Fibroblast of lung (primary cell): ENCODE measurements around the gene WDR27. TPM values are rescaled to one million over a fixed set of nuclear protein-coding genes. Genes with fewer than 3 reads are reported as not detected.

Experiments
- DNase-seq, 2 donors: peaks; one replicate each; pipeline versions ENCODE4 v3.0.0 to v3.0.0-alpha.2; 2010; ENCODE audit warnings: low read depth in 2 of 2
- H2AFZ ChIP-seq: 2 replicates; pipeline ENCODE4 v1.5.1; 2012; ENCODE audit warnings: low read length, control low read depth, inconsistent platforms
- H3K27ac ChIP-seq: 2 replicates; pipeline ENCODE4 v1.5.1; 2011; ENCODE audit warnings: low read length, control low read depth; ENCODE audit not compliant: insufficient read depth
- H3K27me3 ChIP-seq: 2 replicates; pipeline ENCODE4 v1.5.1; 2011; ENCODE audit warnings: mild to moderate bottlenecking, low read length; ENCODE audit not compliant: control insufficient read depth, insufficient read depth
- H3K36me3 ChIP-seq: 2 replicates; pipeline ENCODE4 v1.5.1; 2011; ENCODE audit warnings: low read length; ENCODE audit not compliant: control insufficient read depth, insufficient read depth
- H3K4me1 ChIP-seq: 2 replicates; pipeline ENCODE4 v1.5.1; 2011; ENCODE audit warnings: low read length; ENCODE audit not compliant: control insufficient read depth, insufficient read depth; ENCODE audit errors: extremely low read depth
- H3K4me2 ChIP-seq: 2 replicates; pipeline ENCODE4 v1.5.1; 2011; ENCODE audit warnings: low read length, control low read depth; ENCODE audit not compliant: insufficient read depth; ENCODE audit errors: extremely low read depth
- H3K4me3 ChIP-seq, 4 experiments: fragments of 200-600 bp in 1 of 4; sonication (generic) in 1 of 4; replicated peaks in 1 of 4; 2 replicates each; pipeline ENCODE4 v1.5.1; 2011 to 2016; ENCODE audit warnings: low read length in 4 of 4, low read depth in 3 of 4, mild to moderate bottlenecking in 3 of 4, control low read depth in 2 of 4, inconsistent platforms in 1 of 4, mixed read lengths in 1 of 4; ENCODE audit not compliant: insufficient read depth in 1 of 4; ENCODE audit errors: control extremely low read depth in 1 of 4
- H3K79me2 ChIP-seq: 2 replicates; pipeline ENCODE4 v1.5.1; 2012; ENCODE audit warnings: mild to moderate bottlenecking, low read length, inconsistent platforms; ENCODE audit not compliant: control insufficient read depth, insufficient read depth
- H3K9ac ChIP-seq: 2 replicates; pipeline ENCODE4 v1.5.1; 2011; ENCODE audit warnings: mild to moderate bottlenecking, low read length, control low read depth; ENCODE audit not compliant: insufficient read depth
- H3K9me3 ChIP-seq: 2 replicates; pipeline ENCODE4 v1.5.1; 2012; ENCODE audit warnings: low read depth, low read length; ENCODE audit not compliant: control insufficient read depth, insufficient read depth
- H4K20me1 ChIP-seq: 2 replicates; pipeline ENCODE4 v1.5.1; 2011; ENCODE audit warnings: low read length; ENCODE audit not compliant: control insufficient read depth, insufficient read depth; ENCODE audit errors: extremely low read depth
- EZH2 ChIP-seq: IDR thresholded peaks from 2 replicates; pipeline ENCODE4 v1.5.1; 2012; ENCODE audit warnings: low read length, control low read depth, mild to moderate bottlenecking; ENCODE audit errors: missing control alignments
- polyA plus RNA-seq, 2 donors: library from polyadenylated mRNA; depleted of rRNA in 1 of 2; stranded (reverse) in 1 of 2; unstranded in 1 of 2; fragments of >200 nt; gene quantifications; 2 replicates each; pipeline ENCODE4 v1.2.1, GENCODE V29; 2011 to 2012; ENCODE audit warnings: missing spikeins in 1 of 2
- total RNA-seq: library from RNA; depleted of rRNA; stranded (reverse); fragments of >200 nt; gene quantifications from 2 replicates; pipeline ENCODE4 v1.2.1, GENCODE V29; 2014
- TF ChIP-seq, protein P1 (sequence below), 2 donors: IDR thresholded peaks in 1 of 2; conservative IDR thresholded peaks in 1 of 2; 1 replicate in 1 of 2; 2 replicates in 1 of 2; pipeline ENCODE4 v1.5.1; 2011 to 2012; ENCODE audit warnings: low read length in 2 of 2, control low read depth in 1 of 2, inconsistent platforms in 1 of 2, low read depth in 1 of 2, mild to moderate bottlenecking in 1 of 2

WDR27 gene
- total and polyA plus RNA-seq, 2 donors (not counting 1 experiment from before 2014, with no cell fraction given), result 8.8 to 23.3 TPM

DNA sequence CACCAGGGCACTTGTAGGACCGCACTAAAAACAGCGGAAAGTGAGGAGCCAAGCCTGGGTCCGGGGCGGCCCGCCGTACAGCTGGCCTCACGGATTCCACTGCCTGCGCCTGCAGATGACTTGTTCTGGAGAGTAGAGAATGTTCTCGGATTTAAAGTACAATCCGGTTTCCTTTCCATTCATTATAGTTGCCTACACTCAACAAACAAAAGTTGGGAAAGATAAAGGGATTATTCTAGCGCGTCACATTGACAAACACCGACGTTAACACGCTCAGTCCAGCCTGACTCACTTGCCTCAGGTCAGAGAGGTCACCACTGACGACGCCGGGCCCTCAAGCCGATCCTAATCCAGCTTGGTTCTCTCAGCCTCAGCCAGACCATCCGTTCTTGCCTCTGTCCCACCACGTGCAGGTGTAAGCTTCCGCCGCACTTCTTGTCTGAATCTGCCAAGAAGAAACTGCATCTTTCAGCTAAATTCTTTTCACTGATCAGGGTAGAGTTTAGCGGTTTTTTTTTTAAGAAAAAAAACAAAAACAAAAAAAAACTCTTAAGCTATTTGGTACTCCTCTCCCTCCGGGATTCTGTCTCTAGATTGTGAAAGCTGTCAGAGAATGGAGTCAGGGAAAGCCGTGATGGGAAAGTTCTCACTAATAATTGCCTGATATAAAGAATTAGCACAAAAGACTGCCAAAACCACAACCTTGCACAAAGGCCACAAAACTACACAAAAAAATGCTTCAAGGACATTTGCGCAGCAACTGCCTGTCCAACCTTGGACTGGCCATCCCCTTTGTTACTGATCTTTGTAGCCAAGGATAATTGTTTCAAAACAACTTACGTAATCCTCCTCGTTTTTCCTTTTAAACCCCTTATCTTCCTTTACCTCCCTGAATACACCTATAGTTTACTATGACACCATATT lies 23.6 kb upstream of the WDR27 start:
- DNase-seq, result peak; percentile 74 to 91
- Histone ChIP-seq H3K4me1 (peaks cover 2% of the 10 kb centered on the region), H3K4me3 (peak overlapping the region; percentile 50 to 61 (median 54)), H3K79me2 (peaks cover 20% of the 10 kb centered on the region), H3K9me3 (no peaks in the 10 kb centered on the region), H4K20me1 (no peaks in the 10 kb centered on the region), H3K27me3 (no peaks in the 10 kb centered on the region), H3K27ac (peak overlapping the region; percentile 87), H3K9ac (peak overlapping the region; percentile 88), H2AFZ (peak overlapping the region; percentile 63), H3K36me3 (no peaks in the 10 kb centered on the region), H3K4me2 (peak overlapping the region; percentile 88)
- no peak for TF ChIP-seq EZH2
- TF ChIP-seq, protein P1, sequence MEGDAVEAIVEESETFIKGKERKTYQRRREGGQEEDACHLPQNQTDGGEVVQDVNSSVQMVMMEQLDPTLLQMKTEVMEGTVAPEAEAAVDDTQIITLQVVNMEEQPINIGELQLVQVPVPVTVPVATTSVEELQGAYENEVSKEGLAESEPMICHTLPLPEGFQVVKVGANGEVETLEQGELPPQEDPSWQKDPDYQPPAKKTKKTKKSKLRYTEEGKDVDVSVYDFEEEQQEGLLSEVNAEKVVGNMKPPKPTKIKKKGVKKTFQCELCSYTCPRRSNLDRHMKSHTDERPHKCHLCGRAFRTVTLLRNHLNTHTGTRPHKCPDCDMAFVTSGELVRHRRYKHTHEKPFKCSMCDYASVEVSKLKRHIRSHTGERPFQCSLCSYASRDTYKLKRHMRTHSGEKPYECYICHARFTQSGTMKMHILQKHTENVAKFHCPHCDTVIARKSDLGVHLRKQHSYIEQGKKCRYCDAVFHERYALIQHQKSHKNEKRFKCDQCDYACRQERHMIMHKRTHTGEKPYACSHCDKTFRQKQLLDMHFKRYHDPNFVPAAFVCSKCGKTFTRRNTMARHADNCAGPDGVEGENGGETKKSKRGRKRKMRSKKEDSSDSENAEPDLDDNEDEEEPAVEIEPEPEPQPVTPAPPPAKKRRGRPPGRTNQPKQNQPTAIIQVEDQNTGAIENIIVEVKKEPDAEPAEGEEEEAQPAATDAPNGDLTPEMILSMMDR (conservative IDR thresholded peaks at IDR 0.05 in 1 of 2, IDR thresholded peaks at IDR 0.05 in 1 of 2; ENCODE audit: low read depth in 1 of 2, low read length in 2 of 2), result no peak

- H2AFZ ChIP-seq, result peak within 1 kb of the TSS; percentile 66
- H3K79me2 ChIP-seq, result peaks cover 24% of the 10 kb centered on the region
- H3K4me2 ChIP-seq, result peak within 1 kb of the TSS; percentile 88
- H3K27me3 ChIP-seq, result no peaks in the 10 kb centered on the region
- H3K4me1 ChIP-seq, result peaks cover 2% of the 10 kb centered on the region
- peak within 1 kb of the TSS; percentile 50 to 97 (median 67) for H3K4me3 ChIP-seq
- H3K9me3 ChIP-seq, result no peaks in the 10 kb centered on the region
- TF ChIP-seq, protein P1 (conservative IDR thresholded peaks at IDR 0.05 in 1 of 2, IDR thresholded peaks at IDR 0.05 in 1 of 2; ENCODE audit: low read depth in 1 of 2, low read length in 2 of 2), result no peak
- no peak for TF ChIP-seq EZH2
- peak; percentile 28 to 47 for DNase-seq
- H3K27ac ChIP-seq, result peak within 1 kb of the TSS; percentile 87
- H3K36me3 ChIP-seq, result no peaks in the 10 kb centered on the region
- peak within 1 kb of the TSS; percentile 88 for H3K9ac ChIP-seq
- H4K20me1 ChIP-seq, result no peaks in the 10 kb centered on the region
Observed at GRCh38 chr6:169724494-169725124, 22.8 kb upstream of the WDR27 start, which contains the start of gene PHF10. Gene PHF10, minus strand, starts transcription at chr6:169724500. Its CDS starts 569 bp downstream, at chr6:169723931.

DNA sequence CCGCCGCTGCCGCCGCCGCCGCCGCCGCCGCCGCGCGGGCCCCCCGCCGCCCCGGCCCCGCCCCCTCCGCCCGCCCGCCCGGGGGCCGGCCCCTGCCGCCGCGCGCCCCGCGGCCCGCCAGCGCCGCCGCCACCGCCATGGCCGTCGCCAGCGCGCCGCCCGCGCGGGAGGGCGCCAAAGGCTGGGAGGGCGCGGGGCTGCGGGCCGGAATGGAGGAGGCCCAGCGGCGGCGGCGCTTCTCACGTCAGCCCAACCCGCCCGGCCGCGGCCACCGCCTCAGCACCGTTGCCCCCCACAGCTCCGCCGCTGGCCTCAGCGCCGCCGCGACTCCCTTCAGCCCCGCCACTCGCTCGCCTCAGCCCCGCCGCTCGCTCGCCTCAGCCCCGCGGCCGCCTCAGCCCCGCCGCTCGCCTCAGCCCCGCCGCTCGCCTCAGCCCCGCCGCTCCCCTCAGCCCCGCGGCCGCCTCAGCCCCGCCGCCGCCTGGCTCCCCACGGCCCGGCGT lies 22.2 kb upstream of the WDR27 start:
- Histone ChIP-seq H3K4me1 (peaks cover 2% of the 10 kb centered on the region), H3K9me3 (no peaks in the 10 kb centered on the region), H3K9ac (peak overlapping the region; percentile 77), H3K4me2 (no peak overlapping the region), H2AFZ (no peak overlapping the region), H3K79me2 (peaks cover 27% of the 10 kb centered on the region), H3K36me3 (no peaks in the 10 kb centered on the region), H4K20me1 (no peaks in the 10 kb centered on the region), H3K27ac (no peak overlapping the region), H3K27me3 (no peaks in the 10 kb centered on the region), H3K4me3 (peak overlapping the region in 2 of 4 experiments; percentile 21 to 43)
- DNase-seq, result peak; percentile 17 to 19
- no peak for TF ChIP-seq EZH2
- TF ChIP-seq, protein P1 (conservative IDR thresholded peaks at IDR 0.05 in 1 of 2, IDR thresholded peaks at IDR 0.05 in 1 of 2; ENCODE audit: low read depth in 1 of 2, low read length in 2 of 2), result no peak
